PFSK-1 (cell line): ENCODE results near the gene DOCK4.

Source experiments
- POLR2AphosphoS5 ChIP-seq: IDR thresholded peaks from 2 replicates; pipeline ENCODE4 v1.6.1; 2012; ENCODE audit warnings: low read depth, mild to moderate bottlenecking, control low read depth, low read length, moderate library complexity
- TF ChIP-seq, protein P1 (sequence below), 2 experiments: IDR thresholded peaks; 2 replicates each; pipeline versions ENCODE4 v1.6.1 to v1.8.0; 2011 to 2012; ENCODE audit warnings: low read depth in 2 of 2, low read length in 2 of 2, control low read depth in 1 of 2, inconsistent platforms in 1 of 2, mild to moderate bottlenecking in 1 of 2, moderate library complexity in 1 of 2; ENCODE audit not compliant: insufficient read depth in 1 of 2

DNA sequence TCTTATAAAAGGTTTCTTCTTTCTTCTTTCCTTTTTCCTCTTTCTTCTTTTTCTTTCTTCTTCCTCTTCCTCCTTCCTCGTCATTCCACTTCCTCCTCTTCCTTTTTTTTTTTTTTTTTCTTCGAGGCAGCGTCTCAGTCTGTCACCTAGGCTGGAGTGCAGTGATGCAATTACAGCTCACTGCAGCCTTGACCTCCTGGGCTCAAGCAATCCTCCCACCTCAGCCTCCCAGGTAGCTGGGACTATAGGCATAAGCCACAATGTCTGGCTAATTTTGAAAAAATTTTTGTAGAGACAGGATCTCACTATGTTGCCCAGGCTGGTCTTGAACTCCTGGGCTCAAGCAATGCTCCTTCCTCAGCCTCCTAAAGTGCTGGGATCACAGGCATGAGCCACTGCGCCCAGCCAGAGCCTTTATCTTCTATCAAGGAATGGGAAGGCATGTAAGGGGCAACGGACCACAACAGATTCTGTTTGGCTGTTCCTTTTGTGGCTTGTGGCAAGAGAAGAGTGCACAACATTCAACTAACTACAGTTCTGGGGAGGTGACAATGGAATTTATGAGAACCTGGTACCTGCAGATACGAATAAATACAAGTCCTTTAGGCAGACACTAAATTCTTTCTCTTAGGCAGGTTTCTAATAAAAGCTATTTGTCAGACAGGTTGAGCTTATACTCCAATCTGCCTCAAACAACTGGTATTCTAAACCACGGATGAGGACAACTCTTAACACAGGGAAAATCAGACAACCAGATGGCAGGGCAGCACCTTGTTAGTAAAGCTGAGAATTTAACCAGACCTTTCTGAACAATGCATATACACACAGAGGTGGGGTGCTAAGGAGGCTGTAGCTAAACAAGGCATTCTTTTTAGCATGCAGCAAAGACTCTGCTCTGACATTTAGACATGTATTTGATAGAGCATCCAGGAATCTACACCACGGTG, 100.3 kb downstream of the DOCK4 start:
- TF ChIP-seq, protein P1, sequence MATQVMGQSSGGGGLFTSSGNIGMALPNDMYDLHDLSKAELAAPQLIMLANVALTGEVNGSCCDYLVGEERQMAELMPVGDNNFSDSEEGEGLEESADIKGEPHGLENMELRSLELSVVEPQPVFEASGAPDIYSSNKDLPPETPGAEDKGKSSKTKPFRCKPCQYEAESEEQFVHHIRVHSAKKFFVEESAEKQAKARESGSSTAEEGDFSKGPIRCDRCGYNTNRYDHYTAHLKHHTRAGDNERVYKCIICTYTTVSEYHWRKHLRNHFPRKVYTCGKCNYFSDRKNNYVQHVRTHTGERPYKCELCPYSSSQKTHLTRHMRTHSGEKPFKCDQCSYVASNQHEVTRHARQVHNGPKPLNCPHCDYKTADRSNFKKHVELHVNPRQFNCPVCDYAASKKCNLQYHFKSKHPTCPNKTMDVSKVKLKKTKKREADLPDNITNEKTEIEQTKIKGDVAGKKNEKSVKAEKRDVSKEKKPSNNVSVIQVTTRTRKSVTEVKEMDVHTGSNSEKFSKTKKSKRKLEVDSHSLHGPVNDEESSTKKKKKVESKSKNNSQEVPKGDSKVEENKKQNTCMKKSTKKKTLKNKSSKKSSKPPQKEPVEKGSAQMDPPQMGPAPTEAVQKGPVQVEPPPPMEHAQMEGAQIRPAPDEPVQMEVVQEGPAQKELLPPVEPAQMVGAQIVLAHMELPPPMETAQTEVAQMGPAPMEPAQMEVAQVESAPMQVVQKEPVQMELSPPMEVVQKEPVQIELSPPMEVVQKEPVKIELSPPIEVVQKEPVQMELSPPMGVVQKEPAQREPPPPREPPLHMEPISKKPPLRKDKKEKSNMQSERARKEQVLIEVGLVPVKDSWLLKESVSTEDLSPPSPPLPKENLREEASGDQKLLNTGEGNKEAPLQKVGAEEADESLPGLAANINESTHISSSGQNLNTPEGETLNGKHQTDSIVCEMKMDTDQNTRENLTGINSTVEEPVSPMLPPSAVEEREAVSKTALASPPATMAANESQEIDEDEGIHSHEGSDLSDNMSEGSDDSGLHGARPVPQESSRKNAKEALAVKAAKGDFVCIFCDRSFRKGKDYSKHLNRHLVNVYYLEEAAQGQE (IDR thresholded peaks at IDR 0.05; ENCODE audit: insufficient read depth in 1 of 2, low read depth in 2 of 2, low read length in 2 of 2): no peak
- TF ChIP-seq POLR2AphosphoS5: no peak
